ENCODE measurements around the gene HMGCL.

DNA sequence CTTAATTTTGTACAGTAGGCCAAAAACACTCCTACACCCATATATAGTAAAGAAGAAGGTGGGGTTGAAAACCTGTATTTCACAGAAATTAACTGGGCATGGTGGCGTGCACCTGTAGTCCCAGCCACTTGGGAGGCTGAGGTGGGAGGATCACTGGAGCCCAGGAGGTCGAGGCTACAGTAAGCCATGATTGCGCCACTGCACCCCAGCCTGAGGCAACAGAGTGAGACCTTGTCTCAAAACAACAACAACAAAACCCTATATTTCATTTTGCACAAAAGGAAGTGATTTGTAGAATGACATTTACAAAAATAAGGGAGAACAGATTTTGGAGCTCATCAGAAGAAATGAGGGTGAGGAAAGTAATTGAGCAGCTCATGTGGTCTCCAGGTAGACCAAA is 36.5 kb downstream of the HMGCL start:
- TF ChIP-seq, protein P1, sequence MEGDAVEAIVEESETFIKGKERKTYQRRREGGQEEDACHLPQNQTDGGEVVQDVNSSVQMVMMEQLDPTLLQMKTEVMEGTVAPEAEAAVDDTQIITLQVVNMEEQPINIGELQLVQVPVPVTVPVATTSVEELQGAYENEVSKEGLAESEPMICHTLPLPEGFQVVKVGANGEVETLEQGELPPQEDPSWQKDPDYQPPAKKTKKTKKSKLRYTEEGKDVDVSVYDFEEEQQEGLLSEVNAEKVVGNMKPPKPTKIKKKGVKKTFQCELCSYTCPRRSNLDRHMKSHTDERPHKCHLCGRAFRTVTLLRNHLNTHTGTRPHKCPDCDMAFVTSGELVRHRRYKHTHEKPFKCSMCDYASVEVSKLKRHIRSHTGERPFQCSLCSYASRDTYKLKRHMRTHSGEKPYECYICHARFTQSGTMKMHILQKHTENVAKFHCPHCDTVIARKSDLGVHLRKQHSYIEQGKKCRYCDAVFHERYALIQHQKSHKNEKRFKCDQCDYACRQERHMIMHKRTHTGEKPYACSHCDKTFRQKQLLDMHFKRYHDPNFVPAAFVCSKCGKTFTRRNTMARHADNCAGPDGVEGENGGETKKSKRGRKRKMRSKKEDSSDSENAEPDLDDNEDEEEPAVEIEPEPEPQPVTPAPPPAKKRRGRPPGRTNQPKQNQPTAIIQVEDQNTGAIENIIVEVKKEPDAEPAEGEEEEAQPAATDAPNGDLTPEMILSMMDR (IDR thresholded peaks at IDR 0.05; ENCODE audit: low read length): no peak
- TF ChIP-seq EZH2 (optimal IDR thresholded peaks at IDR 0.05; ENCODE audit: low read depth, low read length) (no peak), EZH2phosphoT487 (IDR thresholded peaks at IDR 0.05; ENCODE audit: low read length) (no peak)

Data from MM.1S (cell line).